ENCODE data around the gene ACOX1.

ACOX1 gene

GRCh38 chr17:76009447-76009846 lies 30.5 kb upstream of the ACOX1 start:
- no peak for TF ChIP-seq TAF1 (IDR thresholded peaks at IDR 0.05; ENCODE audit: low read depth)
- no peak for TF ChIP-seq USF1 (IDR thresholded peaks at IDR 0.05)
- TF ChIP-seq CEBPB (IDR thresholded peaks at IDR 0.05): no peak
- TF ChIP-seq REST (IDR thresholded peaks at IDR 0.05; ENCODE audit: low read depth): no peak
- no peak for TF ChIP-seq MAX (IDR thresholded peaks at IDR 0.05)
- no peak for TF ChIP-seq TCF12 (IDR thresholded peaks at IDR 0.05; ENCODE audit: low read depth)

GRCh38 chr17:76008630-76009425 lies 29.9 kb upstream of the ACOX1 start:
- no peak for TF ChIP-seq YY1 (IDR thresholded peaks at IDR 0.05; ENCODE audit: low read depth)

GRCh38 chr17:76008208-76008607 lies 29.2 kb upstream of the ACOX1 start:
- TF ChIP-seq YY1 (IDR thresholded peaks at IDR 0.05; ENCODE audit: low read depth) (no peak), MAX (IDR thresholded peaks at IDR 0.05) (no peak), TEAD4 (IDR thresholded peaks at IDR 0.05) (no peak), NFIC (IDR thresholded peaks at IDR 0.05) (no peak), EP300 (IDR thresholded peaks at IDR 0.05; ENCODE audit: borderline replicate concordance) (no peak), REST (IDR thresholded peaks at IDR 0.05; ENCODE audit: low read depth) (no peak), TAF1 (IDR thresholded peaks at IDR 0.05; ENCODE audit: low read depth) (no peak)

GRCh38 chr17:76007850-76008165 lies 28.8 kb upstream of the ACOX1 start:
- TF ChIP-seq TAF1 (IDR thresholded peaks at IDR 0.05; ENCODE audit: low read depth) (no peak), YY1 (IDR thresholded peaks at IDR 0.05; ENCODE audit: low read depth) (no peak), NFIC (IDR thresholded peaks at IDR 0.05) (no peak), TEAD4 (IDR thresholded peaks at IDR 0.05) (no peak)

- TF ChIP-seq CREB1 (IDR thresholded peaks at IDR 0.05; ENCODE audit: low read depth) (no peak), TCF12 (IDR thresholded peaks at IDR 0.05; ENCODE audit: low read depth) (no peak), TEAD4 (IDR thresholded peaks at IDR 0.05) (no peak), USF1 (IDR thresholded peaks at IDR 0.05) (no peak), CEBPB (IDR thresholded peaks at IDR 0.05) (no peak), FOXM1 (IDR thresholded peaks at IDR 0.05; ENCODE audit: borderline replicate concordance, low read depth) (no peak), MAX (IDR thresholded peaks at IDR 0.05) (no peak), NFIC (IDR thresholded peaks at IDR 0.05) (no peak), ZBTB7A (IDR thresholded peaks at IDR 0.05; ENCODE audit: low read depth) (no peak), EP300 (IDR thresholded peaks at IDR 0.05; ENCODE audit: borderline replicate concordance) (no peak), TAF1 (IDR thresholded peaks at IDR 0.05; ENCODE audit: low read depth) (no peak), EGR1 (IDR thresholded peaks at IDR 0.05) (no peak), YY1 (IDR thresholded peaks at IDR 0.05; ENCODE audit: low read depth) (no peak), REST (IDR thresholded peaks at IDR 0.05; ENCODE audit: low read depth) (no peak), RAD21 (IDR thresholded peaks at IDR 0.05; ENCODE audit: low read depth) (no peak)
Measured at GRCh38 chr17:76007131-76007849, 28.3 kb upstream of the ACOX1 start.

All from Ishikawa (cell line).